ENCODE results near the gene CDCP1.

Gene CDCP1

GRCh38 chr3:45139372-45140140 is 6.6 kb downstream of the CDCP1 start:
- DNase-seq (ENCODE audit: low read depth), result no peak
- TF ChIP-seq CTCF (IDR thresholded peaks at IDR 0.05; ENCODE audit: insufficient read depth, low read depth, low read length, missing control alignments), result no peak
- H3K4me3 ChIP-seq (ENCODE audit: low read depth, low read length), result no peak overlapping the region

- DNase-seq (ENCODE audit: low read depth), result no peak
- H3K4me3 ChIP-seq (ENCODE audit: low read depth, low read length), result no peak overlapping the region
- TF ChIP-seq CTCF (IDR thresholded peaks at IDR 0.05; ENCODE audit: insufficient read depth, low read depth, low read length, missing control alignments), result no peak
Measured at GRCh38 chr3:45137656-45138181, 8.5 kb downstream of the CDCP1 start.

- no peak for TF ChIP-seq CTCF (IDR thresholded peaks at IDR 0.05; ENCODE audit: insufficient read depth, low read depth, low read length, missing control alignments)
- no peak overlapping the region for H3K4me3 ChIP-seq (ENCODE audit: low read depth, low read length)
- DNase-seq (ENCODE audit: low read depth), result no peak
Measured at GRCh38 chr3:45135959-45136358, 10.2 kb downstream of the CDCP1 start.

GRCh38 chr3:45134758-45135521 is 11.2 kb downstream of the CDCP1 start:
- TF ChIP-seq CTCF (IDR thresholded peaks at IDR 0.05; ENCODE audit: insufficient read depth, low read depth, low read length, missing control alignments), result no peak
- H3K4me3 ChIP-seq (ENCODE audit: low read depth, low read length), result no peak overlapping the region
- DNase-seq (ENCODE audit: low read depth), result no peak

- TF ChIP-seq CTCF (IDR thresholded peaks at IDR 0.05; ENCODE audit: insufficient read depth, low read depth, low read length, missing control alignments), result no peak
- H3K4me3 ChIP-seq (ENCODE audit: low read depth, low read length), result no peak overlapping the region
- no peak for DNase-seq (ENCODE audit: low read depth)
Measured at GRCh38 chr3:45132568-45133211, 13.5 kb downstream of the CDCP1 start.

GRCh38 chr3:45131201-45131600 is 15.0 kb downstream of the CDCP1 start:
- no peak overlapping the region for H3K4me3 ChIP-seq (ENCODE audit: low read depth, low read length)
- DNase-seq (ENCODE audit: low read depth), result no peak
- no peak for TF ChIP-seq CTCF (IDR thresholded peaks at IDR 0.05; ENCODE audit: insufficient read depth, low read depth, low read length, missing control alignments)
